Measurements from ENCODE around the gene MUTYH. TPM values are rescaled to one million over a fixed set of nuclear protein-coding genes. Genes with fewer than 3 reads are reported as not detected.
"Not testable (repeated sequence)": the region's sequence is repeated elsewhere in the genome, so short reads cannot be mapped to it uniquely, and the experiment has no call there.

The MUTYH gene
- polyA plus RNA-seq, 4 donors: 23.0 to 49.4 (median 35.2) TPM

- no peak for DNase-seq (ENCODE audit: low read depth in 4 of 4, low spot score in 2 of 4)
Observed at GRCh38 chr1:45325851-45326506, 14.3 kb downstream of the MUTYH start.

GRCh38 chr1:45322486-45323040, 17.7 kb downstream of the MUTYH start:
- no peak for DNase-seq (ENCODE audit: low read depth in 4 of 4, low spot score in 2 of 4)

GRCh38 chr1:45321444-45321843, 18.8 kb downstream of the MUTYH start:
- no peak for DNase-seq (ENCODE audit: low read depth in 4 of 4, low spot score in 2 of 4)

- DNase-seq (ENCODE audit: low read depth in 4 of 4, low spot score in 2 of 4): no peak
Observed at GRCh38 chr1:45319761-45320160, 20.5 kb downstream of the MUTYH start.

- no peak for DNase-seq (ENCODE audit: low read depth in 4 of 4, low spot score in 2 of 4)
Observed at GRCh38 chr1:45317166-45317565, 23.1 kb downstream of the MUTYH start.

- no peak for DNase-seq (ENCODE audit: low read depth in 4 of 4, low spot score in 2 of 4)
Observed at GRCh38 chr1:45314266-45314665, 26.0 kb downstream of the MUTYH start.

- DNase-seq (ENCODE audit: low read depth in 4 of 4, low spot score in 2 of 4): no peak
Observed at GRCh38 chr1:45306905-45307304, 33.3 kb downstream of the MUTYH start.

GRCh38 chr1:45306319-45306718, 33.9 kb downstream of the MUTYH start:
- DNase-seq (ENCODE audit: low read depth in 4 of 4, low spot score in 2 of 4): no peak

GRCh38 chr1:45305231-45305630, 35.0 kb downstream of the MUTYH start:
- no peak for DNase-seq (ENCODE audit: low read depth in 4 of 4, low spot score in 2 of 4)

- no peak for DNase-seq (ENCODE audit: low read depth in 4 of 4, low spot score in 2 of 4)
Observed at GRCh38 chr1:45304311-45305081, 35.7 kb downstream of the MUTYH start.

GRCh38 chr1:45303520-45304310, 36.5 kb downstream of the MUTYH start:
- DNase-seq (ENCODE audit: low read depth in 4 of 4, low spot score in 2 of 4): peak; percentile 81 to 96 (median 92)

- DNase-seq (ENCODE audit: low read depth in 4 of 4, low spot score in 2 of 4): no peak
Observed at GRCh38 chr1:45302505-45303150, 37.6 kb downstream of the MUTYH start.

GRCh38 chr1:45300669-45300997, 39.6 kb downstream of the MUTYH start:
- no peak for DNase-seq (ENCODE audit: low read depth in 4 of 4, low spot score in 2 of 4)

GRCh38 chr1:45299981-45300668, 40.1 kb downstream of the MUTYH start:
- DNase-seq (ENCODE audit: low read depth in 4 of 4, low spot score in 2 of 4): peak in 2 of 4 donors; percentile 45 to 77

- no peak for DNase-seq (ENCODE audit: low read depth in 4 of 4, low spot score in 2 of 4)
Observed at GRCh38 chr1:45299296-45299695, 40.9 kb downstream of the MUTYH start.

GRCh38 chr1:45297666-45298356, 42.4 kb downstream of the MUTYH start:
- no peak for DNase-seq (ENCODE audit: low read depth in 4 of 4, low spot score in 2 of 4)

- no peak for DNase-seq (ENCODE audit: low read depth in 4 of 4, low spot score in 2 of 4)
Observed at GRCh38 chr1:45291716-45292115, 48.5 kb downstream of the MUTYH start.

GRCh38 chr1:45291002-45291401, 49.2 kb downstream of the MUTYH start:
- not testable (repeated sequence) for DNase-seq (ENCODE audit: low read depth in 4 of 4, low spot score in 2 of 4)

GRCh38 chr1:45286521-45286920, 53.7 kb downstream of the MUTYH start:
- DNase-seq (ENCODE audit: low read depth in 4 of 4, low spot score in 2 of 4): not testable (repeated sequence)
